Stimulated activated CD4-positive, alpha-beta T cell treated with anti-CD3 and anti-CD28 coated beads, Interleukin-1b, Interleukin-23, amount 100 ng/mL, for 48 hours (primary cell): ENCODE data around the gene PRR19.
"Not testable (repeated sequence)": the region's sequence is repeated elsewhere in the genome, so short reads cannot be mapped to it uniquely, and the experiment has no call there.

ENCODE experiments used
- DNase-seq: peaks from one replicate; pipeline ENCODE4 v3.0.0-alpha.2; 2020

PRR19 gene

GRCh38 chr19:42328854-42329253, 26.9 kb downstream of the PRR19 start:
- no peak for DNase-seq

- DNase-seq = no peak
Measured at GRCh38 chr19:42330241-42330711, 28.3 kb downstream of the PRR19 start.

GRCh38 chr19:42331333-42331732, 29.4 kb downstream of the PRR19 start:
- DNase-seq = not testable (repeated sequence)

DNA sequence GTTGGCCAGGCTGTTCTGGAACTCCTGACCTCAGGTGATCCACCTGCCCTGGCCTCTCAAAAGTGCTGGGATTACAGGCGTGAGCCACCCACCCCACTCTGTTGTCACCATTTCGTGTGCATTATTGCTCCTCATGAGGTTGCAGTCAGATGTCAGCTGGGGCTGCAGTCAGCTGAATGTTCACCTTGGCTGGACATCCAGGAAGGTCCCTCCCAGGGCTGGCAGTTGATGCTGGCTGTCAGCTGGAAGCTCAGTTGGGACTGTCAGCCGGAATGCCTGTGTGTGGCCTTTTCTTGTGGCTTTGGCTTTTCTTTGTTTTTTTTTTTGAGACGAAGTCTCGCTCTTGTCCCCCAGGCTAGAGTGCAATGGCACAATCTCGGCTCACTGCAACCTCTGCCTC, 30.1 kb downstream of the PRR19 start:
- no peak for DNase-seq

- no peak for DNase-seq
Measured at GRCh38 chr19:42333018-42333417, 31.1 kb downstream of the PRR19 start.

DNA sequence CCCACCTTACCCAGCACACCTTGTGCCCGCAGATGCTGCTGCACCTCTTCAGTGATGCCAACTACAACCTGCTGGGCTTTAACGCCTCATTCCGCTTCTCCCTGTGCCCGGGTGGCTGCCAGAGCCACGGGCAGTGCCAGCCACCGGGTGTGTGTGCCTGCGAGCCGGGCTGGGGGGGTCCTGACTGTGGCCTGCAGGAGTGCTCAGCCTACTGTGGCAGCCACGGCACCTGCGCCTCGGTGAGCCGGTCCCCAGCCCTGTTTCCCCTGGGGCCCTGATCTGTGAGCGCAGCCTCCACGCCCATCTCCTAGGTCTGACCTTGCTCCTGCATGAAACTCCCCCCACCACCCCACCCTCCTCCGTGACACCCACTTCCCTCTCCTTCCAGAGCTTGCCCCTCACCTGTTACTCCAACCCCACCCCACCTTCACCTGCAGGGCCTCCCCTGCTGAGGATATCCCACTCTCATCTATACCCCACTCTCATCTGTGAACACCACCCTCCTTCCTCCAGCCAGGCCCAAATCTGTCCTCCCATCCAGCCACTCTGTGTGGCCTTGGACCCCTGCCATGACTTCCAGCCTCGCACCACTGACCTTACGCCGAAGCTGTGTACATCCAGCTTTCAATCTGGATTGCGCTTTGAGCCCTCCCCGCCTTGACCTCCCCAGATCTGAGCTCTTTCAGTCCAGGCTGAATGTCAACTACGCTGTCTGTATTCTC, 32.2 kb downstream of the PRR19 start:
- DNase-seq = no peak

DNA sequence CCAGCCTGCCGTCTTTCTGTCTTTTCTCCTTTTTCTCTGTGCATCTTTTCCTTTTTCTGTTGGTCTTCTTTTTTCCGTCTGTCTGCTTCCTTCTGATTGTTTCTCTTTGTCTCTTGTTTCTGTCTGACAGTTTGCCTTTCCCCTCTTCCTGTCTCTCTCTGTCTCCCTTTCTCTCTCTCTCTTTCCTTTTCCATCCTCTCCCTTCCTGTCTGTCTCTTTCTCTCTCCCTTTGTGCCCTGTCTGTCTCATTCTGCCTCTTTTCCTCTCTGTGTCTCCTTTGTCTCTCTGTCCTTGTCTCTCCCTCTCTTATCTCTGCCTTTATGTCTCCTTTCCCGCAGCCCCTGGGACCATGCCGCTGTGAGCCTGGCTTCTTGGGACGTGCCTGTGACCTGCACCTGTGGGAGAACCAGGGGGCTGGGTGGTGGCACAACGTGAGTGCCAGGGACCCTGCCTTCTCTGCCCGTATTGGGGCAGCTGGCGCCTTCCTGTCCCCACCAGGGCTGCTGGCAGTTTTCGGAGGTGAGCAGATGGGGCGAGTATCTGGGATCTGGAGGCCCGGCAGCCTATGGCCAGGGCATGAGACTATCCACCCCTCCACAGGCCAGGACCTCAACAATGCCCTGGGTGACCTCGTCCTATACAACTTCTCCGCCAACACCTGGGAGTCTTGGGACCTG, 32.9 kb downstream of the PRR19 start:
- no peak for DNase-seq

- DNase-seq = no peak
Measured at GRCh38 chr19:42335374-42335936, 33.5 kb downstream of the PRR19 start.

GRCh38 chr19:42335971-42336370, 34.0 kb downstream of the PRR19 start:
- no peak for DNase-seq

- DNase-seq = not testable (repeated sequence)
Measured at GRCh38 chr19:42339126-42339860, 37.4 kb downstream of the PRR19 start.

- not testable (repeated sequence) for DNase-seq
Measured at GRCh38 chr19:42339922-42340321, 38.0 kb downstream of the PRR19 start.

- DNase-seq = no peak
Measured at GRCh38 chr19:42343344-42344110, 41.6 kb downstream of the PRR19 start.

DNA sequence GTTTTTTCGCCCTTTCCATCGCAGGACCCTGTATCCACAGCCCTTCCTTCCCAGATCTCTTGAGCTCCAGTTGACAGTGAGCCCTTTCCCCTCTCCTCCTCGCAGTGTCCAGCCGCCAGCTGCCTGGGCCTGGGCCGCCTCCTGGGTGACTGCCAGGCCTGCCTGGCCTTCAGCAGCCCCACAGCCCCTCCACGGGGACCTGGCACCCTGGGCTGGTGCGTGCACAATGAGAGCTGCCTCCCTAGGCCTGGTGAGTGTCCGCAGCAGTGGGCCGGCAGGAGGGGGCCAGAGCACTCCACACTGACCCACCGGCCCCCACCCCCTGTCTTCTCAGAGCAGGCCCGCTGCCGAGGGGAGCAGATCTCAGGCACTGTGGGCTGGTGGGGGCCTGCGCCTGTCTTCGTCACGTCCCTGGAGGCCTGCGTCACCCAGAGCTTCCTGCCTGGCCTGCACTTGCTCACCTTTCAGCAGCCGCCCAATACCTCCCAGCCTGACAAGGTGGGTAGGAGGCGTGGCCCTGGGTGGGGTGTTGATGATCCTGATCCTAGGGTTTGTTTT, 42.5 kb downstream of the PRR19 start:
- DNase-seq = no peak

DNA sequence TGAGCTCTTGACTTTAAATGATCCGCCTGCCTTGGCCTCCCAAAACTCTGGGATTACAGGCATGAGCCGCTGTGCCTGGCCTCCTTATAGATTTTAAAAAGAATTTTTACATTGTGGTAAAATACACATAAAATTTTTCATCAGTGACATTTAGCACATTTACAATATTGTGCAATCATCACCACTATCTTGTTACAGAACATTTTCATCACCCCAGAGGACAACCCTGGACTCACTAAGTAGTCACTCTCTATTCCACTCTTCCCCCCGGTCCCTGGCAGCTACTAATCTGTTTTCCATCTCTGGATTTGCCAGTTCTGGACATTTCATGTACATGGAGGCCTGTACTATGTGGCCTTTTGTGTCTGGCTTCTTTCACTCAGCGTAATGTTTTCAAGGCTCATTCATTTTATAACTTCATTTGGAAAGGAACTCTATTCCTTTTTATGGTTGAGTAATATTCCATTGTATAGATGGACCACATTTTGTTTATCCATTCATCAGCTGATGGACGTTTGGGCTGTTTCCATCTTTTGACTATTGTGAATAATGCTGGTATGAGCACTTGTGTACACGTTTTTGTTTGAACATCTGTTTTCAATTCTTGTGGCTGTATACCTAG, 43.4 kb downstream of the PRR19 start:
- no peak for DNase-seq

- no peak for DNase-seq
Measured at GRCh38 chr19:42348211-42348610, 46.3 kb downstream of the PRR19 start.

DNA sequence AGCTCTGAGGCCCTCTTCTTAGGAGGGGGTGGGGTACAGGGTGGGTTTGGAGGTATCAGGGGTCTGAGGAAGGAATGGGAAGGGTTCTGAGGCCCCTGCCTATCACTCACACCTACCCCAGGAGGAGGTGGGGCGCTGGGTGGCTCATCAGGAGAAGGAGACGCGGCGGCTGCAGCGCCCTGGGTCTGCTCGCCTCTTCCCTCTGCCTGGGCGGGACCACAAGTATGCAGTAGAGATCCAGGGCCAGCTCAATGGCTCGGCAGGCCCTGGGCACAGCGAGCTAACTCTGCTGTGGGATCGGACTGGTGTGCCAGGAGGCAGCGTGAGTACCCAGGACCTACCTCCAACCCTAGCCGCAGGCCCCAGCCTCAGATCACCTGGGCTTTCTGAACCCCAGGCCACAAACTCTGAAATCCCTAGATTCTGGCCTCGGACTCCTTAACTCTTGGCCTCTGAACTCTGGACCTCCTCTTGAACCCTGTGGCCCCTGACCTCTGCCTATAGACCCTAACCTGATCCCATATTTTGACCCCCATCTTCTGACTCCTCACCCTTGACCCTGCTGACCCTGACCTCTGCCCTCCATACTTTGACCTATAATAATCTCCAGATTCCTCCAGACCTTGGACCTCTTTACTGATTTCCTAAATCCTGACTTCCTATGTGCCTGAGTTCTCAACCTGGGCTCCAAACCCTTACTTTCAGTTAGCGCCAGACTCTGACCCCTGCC, 47.6 kb downstream of the PRR19 start:
- no peak for DNase-seq

DNA sequence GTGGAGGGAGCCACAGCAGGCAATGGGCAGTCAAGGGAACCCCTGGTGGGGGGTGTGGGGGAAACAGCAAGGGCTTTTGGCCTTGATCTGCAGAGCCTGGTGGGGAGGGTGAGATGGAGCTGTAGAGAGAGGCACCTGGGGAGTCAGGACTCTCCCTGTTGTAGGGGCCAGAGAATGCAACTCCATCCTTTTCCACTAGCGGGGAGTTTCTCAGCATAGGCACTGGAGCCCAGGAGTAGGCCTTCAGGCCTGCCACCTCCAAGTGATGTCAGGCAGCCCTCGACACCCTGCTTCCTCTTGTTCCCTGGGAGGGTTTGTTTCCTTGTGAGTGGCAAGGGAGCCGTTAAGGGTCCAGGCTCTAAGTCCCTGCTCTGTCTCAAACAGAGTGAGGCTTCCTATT, 48.5 kb downstream of the PRR19 start:
- DNase-seq = no peak

DNA sequence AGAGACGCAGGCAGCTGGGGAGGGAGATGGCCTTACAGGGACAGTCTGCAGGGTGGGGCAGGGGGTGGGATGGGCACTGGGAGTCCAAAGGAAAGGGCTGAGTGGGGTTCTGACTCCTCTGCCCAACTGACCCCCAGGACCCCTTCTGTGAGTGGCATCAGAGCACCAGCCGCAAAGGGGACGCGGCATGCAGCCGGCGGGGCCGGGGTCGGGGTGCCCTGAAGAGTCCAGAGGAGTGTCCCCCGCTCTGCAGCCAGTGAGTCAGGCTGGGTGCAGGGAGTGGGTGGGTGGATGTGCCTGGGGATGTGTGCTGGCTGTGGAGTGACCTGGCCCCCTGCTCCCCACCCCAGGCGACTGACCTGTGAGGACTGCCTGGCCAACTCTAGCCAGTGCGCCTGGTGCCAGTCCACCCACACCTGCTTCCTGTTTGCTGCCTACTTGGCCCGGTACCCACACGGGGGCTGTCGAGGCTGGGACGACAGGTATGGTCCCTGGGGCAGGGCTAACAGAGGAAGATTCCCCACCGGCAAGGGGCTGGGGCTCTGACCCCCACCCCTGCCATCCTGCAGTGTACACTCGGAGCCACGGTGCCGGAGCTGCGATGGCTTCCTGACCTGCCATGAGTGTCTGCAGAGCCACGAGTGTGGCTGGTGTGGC, 49.3 kb downstream of the PRR19 start:
- DNase-seq = no peak

DNA sequence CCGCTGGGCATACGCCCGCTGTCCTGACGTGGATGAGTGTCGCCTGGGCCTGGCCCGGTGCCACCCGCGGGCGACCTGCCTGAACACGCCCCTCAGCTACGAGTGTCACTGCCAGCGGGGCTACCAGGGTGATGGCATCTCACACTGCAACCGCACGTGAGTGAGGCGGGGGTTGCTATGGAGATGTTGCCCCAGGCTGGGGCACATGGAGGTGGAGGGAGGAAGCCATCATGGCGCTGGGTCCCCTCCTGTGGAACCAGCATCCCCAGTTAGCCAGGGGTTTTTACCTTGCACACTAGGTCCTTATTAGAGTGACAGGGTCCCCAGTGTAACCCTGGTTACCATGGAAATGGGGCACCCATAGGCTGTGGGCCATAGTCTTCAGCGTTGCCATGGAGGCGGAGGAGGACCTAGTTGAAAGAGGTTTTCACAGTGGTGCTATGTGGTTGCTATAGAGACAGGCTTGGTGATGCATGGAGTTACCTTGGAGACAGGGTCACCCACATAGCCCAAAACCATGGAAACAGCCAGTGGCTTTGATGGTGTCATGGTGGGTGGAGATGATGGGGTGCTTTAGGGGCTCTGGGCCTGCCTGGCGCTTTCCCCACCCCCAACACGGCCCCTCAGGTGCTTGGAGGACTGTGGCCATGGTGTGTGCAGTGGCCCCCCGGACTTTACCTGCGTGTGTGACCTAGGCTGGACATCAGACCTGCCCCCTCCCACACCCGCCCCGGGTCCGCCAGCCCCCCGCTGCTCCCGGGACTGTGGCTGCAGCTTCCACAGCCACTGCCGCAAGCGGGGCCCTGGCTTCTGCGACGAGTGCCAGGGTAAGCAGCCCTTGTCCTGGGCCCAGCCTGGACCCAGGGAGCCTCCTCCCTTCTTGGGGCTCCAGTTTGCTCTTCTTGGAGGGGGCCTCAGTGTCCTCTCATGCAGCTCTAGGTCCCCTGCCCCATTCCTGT, 50.6 kb downstream of the PRR19 start:
- no peak for DNase-seq
